Fibroblast of the aortic adventitia (primary cell): ENCODE data around the gene TMEM255B. TPM values are rescaled to one million over a fixed set of nuclear protein-coding genes. Genes with fewer than 3 reads are reported as not detected.
"Not testable (repeated sequence)": the region's sequence is repeated elsewhere in the genome, so short reads cannot be mapped to it uniquely, and the experiment has no call there.

Source experiments
- DNase-seq: peaks from one replicate; pipeline ENCODE4 v3.0.0-alpha.2; 2010; ENCODE audit warnings: low read depth
- H3K4me3 ChIP-seq: 2 replicates; pipeline ENCODE4 v1.5.1; 2011; ENCODE audit warnings: low read depth, mild to moderate bottlenecking, control low read depth, low read length, moderate library complexity
- total RNA-seq: library from RNA; depleted of rRNA; stranded (reverse); fragments of >200 nt; gene quantifications from 2 replicates; pipeline ENCODE4 v1.2.3, GENCODE V29; 2012; ENCODE audit warnings: low replicate concordance
- TF ChIP-seq, protein P1 (sequence below): IDR thresholded peaks from 2 replicates; pipeline ENCODE4 v1.5.1; 2011; ENCODE audit warnings: mild to moderate bottlenecking, low read length, control low read depth, inconsistent platforms; ENCODE audit not compliant: insufficient read depth

The TMEM255B gene
- total RNA-seq, 1 donor: not detected

DNA sequence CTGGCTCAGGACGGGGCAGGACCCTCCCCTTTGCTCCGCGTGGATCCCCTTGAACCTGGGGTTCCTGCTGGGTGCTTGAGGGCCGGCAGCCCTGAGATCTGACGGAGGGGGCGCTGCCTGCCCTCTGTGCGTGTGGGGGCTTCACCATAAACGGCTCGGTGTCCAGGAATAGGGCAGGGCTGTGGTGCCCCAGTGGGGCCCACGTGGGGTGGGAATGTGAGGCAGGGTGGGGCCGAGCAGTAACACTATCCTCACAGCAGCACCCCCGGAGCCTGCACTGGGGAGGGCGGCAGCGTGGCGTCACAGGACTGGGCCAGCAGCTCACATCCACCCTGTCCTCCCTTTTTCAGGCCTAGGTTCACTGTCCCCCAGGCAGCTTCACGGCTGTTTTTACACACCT, 66.8 kb downstream of the TMEM255B start:
- no peak for DNase-seq
- H3K4me3 ChIP-seq: no peak overlapping the region
- TF ChIP-seq, protein P1, sequence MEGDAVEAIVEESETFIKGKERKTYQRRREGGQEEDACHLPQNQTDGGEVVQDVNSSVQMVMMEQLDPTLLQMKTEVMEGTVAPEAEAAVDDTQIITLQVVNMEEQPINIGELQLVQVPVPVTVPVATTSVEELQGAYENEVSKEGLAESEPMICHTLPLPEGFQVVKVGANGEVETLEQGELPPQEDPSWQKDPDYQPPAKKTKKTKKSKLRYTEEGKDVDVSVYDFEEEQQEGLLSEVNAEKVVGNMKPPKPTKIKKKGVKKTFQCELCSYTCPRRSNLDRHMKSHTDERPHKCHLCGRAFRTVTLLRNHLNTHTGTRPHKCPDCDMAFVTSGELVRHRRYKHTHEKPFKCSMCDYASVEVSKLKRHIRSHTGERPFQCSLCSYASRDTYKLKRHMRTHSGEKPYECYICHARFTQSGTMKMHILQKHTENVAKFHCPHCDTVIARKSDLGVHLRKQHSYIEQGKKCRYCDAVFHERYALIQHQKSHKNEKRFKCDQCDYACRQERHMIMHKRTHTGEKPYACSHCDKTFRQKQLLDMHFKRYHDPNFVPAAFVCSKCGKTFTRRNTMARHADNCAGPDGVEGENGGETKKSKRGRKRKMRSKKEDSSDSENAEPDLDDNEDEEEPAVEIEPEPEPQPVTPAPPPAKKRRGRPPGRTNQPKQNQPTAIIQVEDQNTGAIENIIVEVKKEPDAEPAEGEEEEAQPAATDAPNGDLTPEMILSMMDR: no peak

DNA sequence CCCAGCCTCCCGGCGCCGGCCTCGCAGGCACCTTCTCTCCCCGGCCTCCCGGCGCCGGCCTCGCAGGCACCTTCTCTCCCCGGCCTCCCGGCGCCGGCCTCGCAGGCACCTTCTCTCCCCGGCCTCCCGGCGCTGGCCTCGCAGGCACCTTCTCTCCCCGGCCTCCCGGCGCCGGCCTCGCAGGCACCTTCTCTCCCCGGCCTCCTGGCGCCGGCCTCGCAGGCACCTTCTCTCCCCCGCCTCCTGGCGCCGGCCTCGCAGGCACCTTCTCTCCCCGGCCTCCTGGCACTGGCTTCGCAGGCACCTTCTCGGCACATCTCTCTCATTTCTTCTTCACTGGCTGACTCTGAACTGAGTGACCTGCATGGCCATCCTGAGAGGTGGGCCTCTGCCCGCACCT, 67.4 kb downstream of the TMEM255B start:
- not testable (repeated sequence) for H3K4me3 ChIP-seq, DNase-seq

DNA sequence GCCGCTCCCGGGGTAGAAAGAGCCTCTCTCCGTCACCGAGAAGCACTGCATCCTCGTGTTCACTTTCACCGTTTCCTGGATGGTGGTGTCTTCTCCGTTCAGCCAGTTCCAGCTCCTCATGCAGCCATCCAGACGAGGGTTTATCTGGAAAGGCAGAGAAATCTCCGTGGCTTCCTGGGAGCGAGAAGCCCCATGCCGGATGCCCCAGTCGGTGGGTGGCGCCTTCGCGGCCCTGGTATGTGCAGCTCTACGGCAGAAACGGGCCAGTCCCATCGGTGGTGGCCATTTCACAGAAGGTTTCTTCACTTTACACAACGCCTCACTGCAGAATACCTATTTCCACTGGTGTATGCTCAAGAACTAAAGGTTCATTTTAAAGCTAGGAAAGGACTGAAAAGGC, 68.0 kb downstream of the TMEM255B start:
- H3K4me3 ChIP-seq: no peak overlapping the region
- DNase-seq: no peak
- TF ChIP-seq, protein P1: no peak

DNA sequence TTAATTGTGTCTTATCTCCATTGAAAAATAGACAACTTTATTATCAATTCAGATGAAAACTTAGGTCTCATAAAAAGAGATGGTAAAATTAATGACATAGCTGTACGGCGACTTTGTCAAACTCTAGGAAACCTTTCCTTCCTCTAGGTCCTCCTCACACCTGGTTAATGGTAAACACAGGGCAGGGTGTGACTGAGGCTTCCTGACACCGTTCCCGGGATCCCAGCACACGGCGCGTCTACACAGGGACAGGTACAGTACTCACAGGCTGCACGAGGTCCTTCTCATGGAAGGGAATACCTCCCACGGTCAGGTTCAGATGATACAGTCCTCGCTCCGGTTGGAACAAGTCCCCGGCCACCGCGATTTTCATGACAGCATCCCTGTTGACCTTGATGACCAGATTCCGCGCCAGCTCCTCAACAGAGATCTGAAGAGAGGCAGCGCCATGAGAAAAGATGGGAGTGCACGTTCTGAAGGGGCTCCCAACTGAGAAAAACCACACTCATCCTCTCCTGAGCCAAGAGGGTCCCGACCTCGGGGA, 69.3 kb downstream of the TMEM255B start:
- H3K4me3 ChIP-seq: no peak overlapping the region
- DNase-seq: no peak
- TF ChIP-seq, protein P1: no peak

DNA sequence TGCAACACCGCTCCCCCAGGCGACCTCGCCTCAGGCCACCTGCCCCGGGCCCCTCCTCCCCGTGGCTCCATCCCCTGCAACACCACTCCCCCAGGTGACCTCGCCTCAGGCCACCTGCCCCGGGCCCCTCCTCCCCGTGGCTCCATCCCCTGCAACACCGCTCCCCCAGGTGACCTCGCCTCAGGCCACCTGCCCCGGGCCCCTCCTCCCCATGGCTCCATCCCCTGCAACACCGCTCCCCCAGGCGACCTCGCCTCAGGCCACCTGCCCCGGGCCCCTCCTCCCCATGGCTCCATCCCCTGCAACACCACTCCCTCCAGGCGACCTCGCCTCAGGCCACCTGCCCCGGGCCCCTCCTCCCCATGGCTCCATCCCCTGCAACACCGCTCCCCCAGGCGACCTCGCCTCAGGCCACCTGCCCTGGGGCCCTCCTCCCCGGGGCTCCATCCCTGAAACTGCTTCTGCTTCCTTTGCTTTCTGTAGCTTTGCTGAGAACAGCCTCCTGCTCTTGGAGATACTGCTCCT, 71.5 kb downstream of the TMEM255B start:
- not testable (repeated sequence) for DNase-seq, H3K4me3 ChIP-seq

DNA sequence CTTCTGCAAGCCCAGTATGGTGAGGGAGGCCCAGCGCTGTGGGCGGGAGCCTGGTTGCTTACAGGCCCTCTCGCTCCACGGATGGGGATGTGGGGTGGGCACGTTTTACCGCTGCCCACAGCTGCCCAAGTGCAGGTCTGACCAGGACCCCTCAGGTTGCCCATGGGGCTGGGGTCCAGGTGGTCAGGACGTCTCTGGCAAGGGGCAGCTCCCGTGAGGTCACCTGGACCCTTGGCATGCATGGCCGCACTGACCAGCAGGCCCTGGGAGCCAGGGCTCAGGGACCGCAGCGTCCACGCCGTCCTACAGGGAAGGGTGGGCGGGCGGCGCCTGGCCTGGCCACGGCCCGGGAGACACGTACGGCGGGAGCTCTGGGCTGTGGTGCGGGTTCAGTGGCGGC, 72.0 kb downstream of the TMEM255B start:
- TF ChIP-seq, protein P1: no peak
- no peak overlapping the region for H3K4me3 ChIP-seq
- no peak for DNase-seq

DNA sequence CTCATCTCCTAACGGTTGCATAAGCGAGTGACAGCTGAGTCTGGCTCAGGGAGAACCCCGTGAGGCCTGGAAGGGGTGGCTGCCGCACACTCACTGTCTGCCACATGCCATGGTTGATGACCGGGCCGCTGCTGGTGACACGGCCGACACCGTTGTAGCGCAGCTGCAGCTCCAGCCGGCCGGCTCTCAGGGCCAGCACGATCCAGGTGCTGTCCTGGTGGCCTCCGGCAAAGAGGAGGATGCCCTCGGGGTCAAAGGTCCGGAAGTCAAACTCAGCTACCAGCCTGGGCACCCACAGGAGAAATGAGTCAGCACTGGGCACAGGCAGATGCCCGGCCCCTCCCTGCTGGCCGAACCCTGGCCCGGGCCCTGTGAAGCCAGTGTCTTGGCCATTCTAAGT, 73.2 kb downstream of the TMEM255B start:
- TF ChIP-seq, protein P1: no peak
- DNase-seq: no peak

DNA sequence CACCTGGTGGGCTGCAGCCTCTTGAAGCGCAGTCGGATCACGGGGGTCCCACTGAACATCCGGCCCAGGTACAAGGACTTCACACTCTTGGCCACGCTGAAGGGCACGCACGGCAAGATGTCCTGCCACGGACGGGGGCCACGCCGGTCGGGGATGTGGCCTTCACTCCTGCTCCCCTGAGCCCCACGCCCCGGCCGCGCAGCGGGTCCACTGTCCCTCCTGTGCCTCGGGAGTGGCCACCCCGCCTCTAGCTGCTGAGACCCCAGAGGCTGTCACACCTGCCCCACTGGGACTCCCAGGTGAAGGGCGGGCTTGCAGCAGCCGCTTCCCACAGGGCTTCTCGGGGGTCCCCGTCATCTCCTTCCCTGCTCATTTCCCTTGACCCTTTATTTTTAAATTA, 73.6 kb downstream of the TMEM255B start:
- no peak overlapping the region for H3K4me3 ChIP-seq
- no peak for DNase-seq
- TF ChIP-seq, protein P1: no peak

More for the DNA sequence above, 73.2 kb downstream of the TMEM255B start:
- no peak overlapping the region for H3K4me3 ChIP-seq
